GM13976 (cell line): Measurements from ENCODE around the gene SLC35A2.

Experiments
- DNase-seq: peaks from one replicate; pipeline ENCODE4 v3.0.0; 2012; ENCODE audit warnings: low spot score
- in situ Hi-C: fragments of 300-500 bp; cut with MboI; formaldehyde crosslinking; loops from one replicate; pipeline ENCODE4 v1.12.0; 2022; ENCODE audit warnings: low sequenced_read_pairs, mixed read lengths, inconsistent platforms; ENCODE audit not compliant: unreplicated experiment
- TF ChIP-seq, protein P1 (sequence below): IDR thresholded peaks from 2 replicates; pipeline ENCODE4 v1.5.1; 2012; ENCODE audit warnings: borderline replicate concordance, mild to moderate bottlenecking; ENCODE audit not compliant: insufficient read depth; ENCODE audit errors: extremely low read depth, missing control alignments, control extremely low read depth

Gene SLC35A2

DNA sequence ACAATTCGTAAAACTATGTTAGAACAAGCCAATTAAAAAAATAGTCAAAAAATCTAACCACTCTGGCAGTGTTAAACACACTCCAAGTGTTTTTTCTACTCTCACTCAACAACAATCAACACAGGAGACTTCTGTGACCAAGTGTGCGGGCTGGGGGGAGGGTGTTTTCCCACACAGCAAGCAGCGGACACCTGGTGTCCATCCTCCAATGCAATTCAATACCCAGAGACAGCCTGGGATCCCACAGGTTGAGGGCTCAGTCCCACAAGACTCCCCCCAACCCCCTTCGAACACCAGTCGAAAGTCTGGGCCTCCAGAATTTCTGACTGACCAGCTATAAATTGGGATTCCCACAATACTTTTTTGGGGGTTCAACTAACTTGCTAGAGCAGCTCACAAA is 15.7 kb upstream of the SLC35A2 start:
- in situ Hi-C loops = no loop called here
- TF ChIP-seq, protein P1, sequence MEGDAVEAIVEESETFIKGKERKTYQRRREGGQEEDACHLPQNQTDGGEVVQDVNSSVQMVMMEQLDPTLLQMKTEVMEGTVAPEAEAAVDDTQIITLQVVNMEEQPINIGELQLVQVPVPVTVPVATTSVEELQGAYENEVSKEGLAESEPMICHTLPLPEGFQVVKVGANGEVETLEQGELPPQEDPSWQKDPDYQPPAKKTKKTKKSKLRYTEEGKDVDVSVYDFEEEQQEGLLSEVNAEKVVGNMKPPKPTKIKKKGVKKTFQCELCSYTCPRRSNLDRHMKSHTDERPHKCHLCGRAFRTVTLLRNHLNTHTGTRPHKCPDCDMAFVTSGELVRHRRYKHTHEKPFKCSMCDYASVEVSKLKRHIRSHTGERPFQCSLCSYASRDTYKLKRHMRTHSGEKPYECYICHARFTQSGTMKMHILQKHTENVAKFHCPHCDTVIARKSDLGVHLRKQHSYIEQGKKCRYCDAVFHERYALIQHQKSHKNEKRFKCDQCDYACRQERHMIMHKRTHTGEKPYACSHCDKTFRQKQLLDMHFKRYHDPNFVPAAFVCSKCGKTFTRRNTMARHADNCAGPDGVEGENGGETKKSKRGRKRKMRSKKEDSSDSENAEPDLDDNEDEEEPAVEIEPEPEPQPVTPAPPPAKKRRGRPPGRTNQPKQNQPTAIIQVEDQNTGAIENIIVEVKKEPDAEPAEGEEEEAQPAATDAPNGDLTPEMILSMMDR = no peak
- no peak for DNase-seq

DNA sequence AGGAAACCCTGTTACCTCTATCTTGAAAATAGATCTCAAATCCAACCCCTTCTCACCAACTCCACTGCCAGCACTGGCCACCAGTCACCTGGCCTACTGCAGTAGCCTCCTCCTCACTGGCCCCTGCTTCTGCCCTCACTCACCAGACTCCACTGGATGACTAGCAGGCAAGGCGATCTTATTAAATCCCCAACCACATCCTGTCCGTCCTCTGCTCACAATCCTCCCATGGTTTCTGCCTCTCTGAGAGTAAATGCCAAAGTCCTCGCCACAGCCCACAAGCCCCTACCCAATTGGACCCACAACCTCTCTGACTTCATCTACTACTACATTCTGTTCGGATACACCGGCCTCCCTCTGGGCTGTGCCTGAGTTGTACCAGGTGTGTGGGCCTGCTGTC is 12.8 kb upstream of the SLC35A2 start:
- TF ChIP-seq, protein P1 = no peak
- in situ Hi-C loops = no loop called here
- no peak for DNase-seq

DNA sequence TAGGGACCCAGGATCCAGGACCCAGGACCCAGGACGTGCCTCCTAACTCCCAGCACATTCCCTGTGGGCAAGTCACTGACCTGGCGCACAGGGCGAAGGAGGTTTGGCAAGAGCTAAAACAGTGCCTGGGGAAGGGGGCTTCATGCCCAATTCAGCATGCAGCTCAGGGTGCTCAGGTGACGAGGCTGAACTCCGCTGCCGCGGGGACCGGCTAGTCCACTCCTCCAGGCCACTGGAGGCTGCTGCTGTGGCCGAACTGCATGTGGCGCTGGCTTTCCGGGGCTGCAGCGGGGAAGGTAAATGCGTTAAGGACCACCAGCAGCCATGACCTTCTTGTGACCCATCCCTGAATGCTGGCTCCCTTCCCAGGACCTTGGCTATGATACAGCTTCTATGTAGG is 12.3 kb upstream of the SLC35A2 start:
- TF ChIP-seq, protein P1 = no peak
- in situ Hi-C loops = no loop called here
- DNase-seq = no peak

DNA sequence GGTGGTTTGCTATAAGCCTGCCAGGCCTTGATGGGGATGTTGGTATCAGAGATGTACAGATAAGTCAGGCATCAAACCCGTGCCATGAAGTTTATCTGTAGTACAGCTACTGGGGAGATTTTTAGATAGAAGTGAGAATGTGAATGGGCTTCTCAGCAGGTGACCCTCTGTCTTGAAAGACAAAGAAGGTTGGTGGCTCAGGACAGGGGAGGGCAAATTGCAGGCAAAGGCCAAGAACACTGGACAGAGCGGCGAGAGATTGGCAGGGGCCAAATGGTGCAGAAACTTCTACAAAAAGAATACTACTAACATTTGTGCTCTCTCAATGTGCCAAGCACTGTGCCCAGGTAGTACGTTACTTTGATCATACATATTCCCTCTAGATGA is 9.3 kb upstream of the SLC35A2 start:
- TF ChIP-seq, protein P1 = no peak
- no peak for DNase-seq
- in situ Hi-C loops = no loop called here

DNA sequence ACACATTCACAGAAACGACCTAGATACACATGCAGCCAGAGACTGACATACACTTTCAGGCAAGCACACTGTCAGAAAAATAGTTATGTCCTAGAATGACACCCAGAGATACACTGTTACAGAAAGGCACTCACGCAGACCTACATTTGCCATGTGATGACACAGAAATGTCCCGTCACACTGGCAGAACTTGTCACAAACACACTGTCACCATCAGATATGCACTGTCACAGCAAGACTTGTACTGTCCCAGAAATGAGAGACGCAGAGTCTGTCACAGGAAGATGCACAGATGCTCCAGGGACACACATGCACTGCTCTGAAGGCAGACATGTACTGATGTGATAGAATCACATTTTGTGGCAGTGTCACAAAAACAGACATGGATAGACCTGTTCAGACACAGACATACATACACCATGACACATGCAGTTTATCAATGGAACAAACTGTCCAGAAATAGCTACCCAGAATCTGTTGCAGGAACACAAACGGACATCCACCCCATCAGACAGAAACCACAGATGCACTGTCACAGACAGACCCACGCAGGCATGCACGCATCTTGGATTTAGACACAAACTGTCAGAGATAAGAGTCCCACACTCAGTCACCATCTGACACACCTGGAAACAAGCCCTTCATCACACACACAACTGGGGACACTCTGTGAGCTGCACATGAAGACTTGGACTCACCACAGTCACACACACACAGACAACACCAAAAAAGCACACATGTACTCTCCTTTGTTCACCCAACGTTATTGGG is 8.7 kb upstream of the SLC35A2 start:
- no peak for DNase-seq
- in situ Hi-C loops = no loop called here
- TF ChIP-seq, protein P1 = no peak

DNA sequence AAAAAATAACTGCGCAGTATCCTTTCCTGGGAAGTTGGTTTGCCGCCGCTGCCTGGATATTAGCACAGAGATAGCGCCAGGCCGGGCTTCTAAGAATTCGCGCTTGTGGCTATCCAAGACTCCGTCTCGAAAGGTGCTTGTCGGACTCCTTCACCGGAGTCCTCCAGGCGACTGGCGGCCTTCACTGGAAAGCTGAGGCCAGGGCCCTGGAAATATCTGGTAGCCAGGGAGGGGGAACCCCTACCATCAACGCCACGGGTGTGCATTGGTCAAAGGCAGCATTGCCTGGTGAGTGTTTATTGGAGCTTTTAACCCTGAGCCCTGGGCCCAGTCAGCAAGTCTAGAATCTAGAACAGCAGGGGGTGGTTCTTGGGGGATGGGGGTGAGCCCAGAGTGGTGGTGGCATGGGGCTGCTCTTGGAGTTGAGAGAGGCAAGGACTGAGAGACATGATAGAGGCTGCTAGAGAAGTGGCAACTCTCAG is 8.0 kb upstream of the SLC35A2 start:
- DNase-seq = no peak
- TF ChIP-seq, protein P1 = no peak
- in situ Hi-C loops = no loop called here
